Peyer's patch (tissue), 4 donors: ENCODE measurements around the gene UBP1. TPM values are rescaled to one million over a fixed set of nuclear protein-coding genes. Genes with fewer than 3 reads are reported as not detected.

ENCODE experiments used
- DNase-seq, 3 donors: peaks; one replicate each; pipeline ENCODE4 v3.0.0-alpha.2; 2017 to 2019
- H3K27ac ChIP-seq, 4 donors: fragments of 200-600 bp; sonication (generic); one replicate each; pipeline ENCODE4 v1.5.1; 2016 to 2019
- H3K27me3 ChIP-seq, 2 donors: fragments of 200-600 bp; sonication (generic); one replicate each; pipeline ENCODE4 v1.5.1; 2019
- H3K36me3 ChIP-seq, 3 donors: fragments of 200-600 bp; sonication (generic); one replicate each; pipeline ENCODE4 v1.5.1; 2016 to 2019
- H3K4me1 ChIP-seq, 4 donors: fragments of 200-600 bp; sonication (generic); one replicate each; pipeline ENCODE4 v1.5.1; 2016 to 2019
- H3K4me3 ChIP-seq, 4 donors: fragments of 200-600 bp; sonication (generic); 1 replicate in 3 of 4; 2 replicates in 1 of 4; pipeline ENCODE4 v1.5.1; 2016 to 2019; ENCODE audit warnings: mild to moderate bottlenecking in 1 of 4
- H3K9me3 ChIP-seq, 4 donors: fragments of 200-600 bp; sonication (generic); one replicate each; pipeline ENCODE4 v1.5.1; 2016 to 2019; ENCODE audit warnings: mild to moderate bottlenecking in 1 of 4
- POLR2A ChIP-seq, 2 donors: fragments of 450-650 bp; IDR thresholded peaks; one replicate each; pipeline ENCODE4 v1.5.1; 2017; ENCODE audit warnings: antibody characterized with exemption in 2 of 2, mild to moderate bottlenecking in 2 of 2, moderate library complexity in 2 of 2
- total RNA-seq, 4 donors: library from RNA; depleted of rRNA; stranded (reverse); fragments of >200 nt; gene quantifications; one replicate each; pipeline ENCODE4 v1.1.0, GENCODE V29; 2016
- TF ChIP-seq, protein P1 (sequence below), 6 experiments: fragments of 450-650 bp in 4 of 6; fragments of 200-600 bp in 2 of 6; sonication (generic) in 1 of 6; IDR thresholded peaks; one replicate each; pipeline ENCODE4 v1.5.1; 2017 to 2019; ENCODE audit warnings: antibody characterized with exemption in 6 of 6, mild to moderate bottlenecking in 3 of 6, moderate library complexity in 1 of 6

UBP1 gene
- total RNA-seq, 4 donors from 2014 or later, result 61.3 to 192 (median 77.0) TPM

DNA sequence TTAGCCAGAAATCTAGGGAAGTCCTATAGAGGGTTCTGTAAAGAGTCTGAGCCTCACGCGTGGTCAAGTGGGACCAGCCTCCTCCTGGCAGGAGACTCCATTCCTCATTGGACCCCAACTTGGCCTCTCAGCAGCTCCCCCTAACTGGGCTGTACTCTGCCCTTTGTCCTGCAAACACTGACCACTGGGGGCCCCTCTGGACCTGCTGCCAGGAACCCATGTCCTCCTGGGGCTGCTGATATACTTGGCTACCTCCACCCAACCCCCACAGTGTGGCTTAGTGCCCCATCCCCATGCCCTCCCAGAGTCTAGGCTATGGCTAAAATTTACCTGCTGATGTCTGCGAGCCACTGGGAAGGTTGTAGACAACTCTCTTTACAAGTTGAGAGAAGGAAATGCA lies 62.7 kb downstream of the UBP1 start:
- Histone ChIP-seq H3K9me3 (no peaks in the 10 kb centered on the region), H3K27me3 (no peaks in the 10 kb centered on the region), H3K4me1 (no peaks in the 10 kb centered on the region), H3K4me3 (no peak overlapping the region), H3K36me3 (no peaks in the 10 kb centered on the region), H3K27ac (no peak overlapping the region)
- no peak for DNase-seq
- TF ChIP-seq, protein P1, sequence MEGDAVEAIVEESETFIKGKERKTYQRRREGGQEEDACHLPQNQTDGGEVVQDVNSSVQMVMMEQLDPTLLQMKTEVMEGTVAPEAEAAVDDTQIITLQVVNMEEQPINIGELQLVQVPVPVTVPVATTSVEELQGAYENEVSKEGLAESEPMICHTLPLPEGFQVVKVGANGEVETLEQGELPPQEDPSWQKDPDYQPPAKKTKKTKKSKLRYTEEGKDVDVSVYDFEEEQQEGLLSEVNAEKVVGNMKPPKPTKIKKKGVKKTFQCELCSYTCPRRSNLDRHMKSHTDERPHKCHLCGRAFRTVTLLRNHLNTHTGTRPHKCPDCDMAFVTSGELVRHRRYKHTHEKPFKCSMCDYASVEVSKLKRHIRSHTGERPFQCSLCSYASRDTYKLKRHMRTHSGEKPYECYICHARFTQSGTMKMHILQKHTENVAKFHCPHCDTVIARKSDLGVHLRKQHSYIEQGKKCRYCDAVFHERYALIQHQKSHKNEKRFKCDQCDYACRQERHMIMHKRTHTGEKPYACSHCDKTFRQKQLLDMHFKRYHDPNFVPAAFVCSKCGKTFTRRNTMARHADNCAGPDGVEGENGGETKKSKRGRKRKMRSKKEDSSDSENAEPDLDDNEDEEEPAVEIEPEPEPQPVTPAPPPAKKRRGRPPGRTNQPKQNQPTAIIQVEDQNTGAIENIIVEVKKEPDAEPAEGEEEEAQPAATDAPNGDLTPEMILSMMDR (IDR thresholded peaks at IDR 0.05), result no peak
- TF ChIP-seq POLR2A (IDR thresholded peaks at IDR 0.05), result no peak

DNA sequence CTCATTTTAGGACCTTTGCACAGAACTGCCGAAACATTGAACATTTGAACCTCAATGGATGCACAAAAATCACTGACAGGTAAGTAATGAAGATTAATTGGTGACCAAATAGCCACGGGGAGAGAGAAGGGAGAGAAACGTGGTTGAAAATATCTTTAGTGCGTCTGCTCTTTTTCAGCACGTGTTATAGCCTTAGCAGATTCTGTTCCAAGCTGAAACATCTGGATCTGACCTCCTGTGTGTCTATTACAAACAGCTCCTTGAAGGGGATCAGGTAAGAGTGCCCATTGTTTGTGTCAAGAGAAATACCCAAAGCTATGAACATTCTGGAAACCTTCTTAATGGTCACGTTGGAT lies 67.1 kb downstream of the UBP1 start:
- no peak overlapping the region for H3K4me3 ChIP-seq
- no peak overlapping the region for H3K27ac ChIP-seq
- no peaks in the 10 kb centered on the region for H3K9me3 ChIP-seq
- no peak for TF ChIP-seq POLR2A (IDR thresholded peaks at IDR 0.05)
- TF ChIP-seq, protein P1 (IDR thresholded peaks at IDR 0.05), result no peak
- no peaks in the 10 kb centered on the region for H3K27me3 ChIP-seq
- DNase-seq, result no peak
- no peaks in the 10 kb centered on the region for H3K4me1 ChIP-seq
- no peaks in the 10 kb centered on the region for H3K36me3 ChIP-seq

DNA sequence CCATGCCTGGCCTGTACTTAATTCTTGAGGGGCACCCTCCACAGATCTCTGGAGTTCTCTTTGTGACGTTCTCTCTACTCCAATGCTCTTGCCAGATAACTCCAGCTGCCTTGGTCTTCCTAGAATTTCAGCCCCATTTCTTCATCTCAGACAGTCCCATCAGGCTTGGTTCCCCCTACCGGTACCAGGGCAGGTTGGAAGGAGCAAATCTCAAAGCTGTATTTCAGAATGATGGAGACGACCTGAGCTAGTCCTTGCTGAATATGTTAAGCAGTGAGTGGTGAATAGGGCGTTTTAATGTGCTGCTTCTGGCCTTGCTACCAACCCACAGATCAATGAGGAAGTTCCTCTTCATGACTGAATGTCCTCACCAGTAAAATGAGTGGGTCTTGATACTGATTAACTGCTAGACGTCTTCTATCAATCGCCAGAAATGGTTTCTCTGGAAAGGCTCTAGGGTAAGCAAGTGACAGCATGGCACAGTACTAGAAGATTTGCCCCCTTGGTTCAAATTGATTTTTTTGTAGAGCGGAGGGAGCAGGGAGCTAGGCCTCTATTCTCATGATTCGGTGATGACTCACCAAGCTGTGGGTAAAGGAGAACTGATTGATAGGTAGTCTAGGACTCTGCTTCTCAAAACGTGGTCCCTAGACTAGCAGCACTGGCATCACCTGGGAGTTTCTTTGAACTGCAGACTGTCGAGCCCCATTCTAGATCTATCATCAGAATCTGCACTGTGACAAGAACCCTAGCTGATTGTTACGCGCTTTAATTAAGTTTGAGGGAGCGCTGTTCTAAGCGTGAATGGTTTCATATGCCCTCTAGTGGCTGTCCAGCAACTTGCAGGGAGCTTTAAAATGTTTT lies 67.8 kb downstream of the UBP1 start:
- no peaks in the 10 kb centered on the region for H3K4me1 ChIP-seq
- no peaks in the 10 kb centered on the region for H3K36me3 ChIP-seq
- TF ChIP-seq, protein P1 (IDR thresholded peaks at IDR 0.05), result peak; percentile 66 to 93 (median 88)
- TF ChIP-seq POLR2A (IDR thresholded peaks at IDR 0.05), result no peak
- H3K4me3 ChIP-seq, result no peak overlapping the region
- peak in 1 of 3 donors; percentile 80 for DNase-seq
- no peaks in the 10 kb centered on the region for H3K27me3 ChIP-seq
- no peak overlapping the region for H3K27ac ChIP-seq
- H3K9me3 ChIP-seq, result no peaks in the 10 kb centered on the region

DNA sequence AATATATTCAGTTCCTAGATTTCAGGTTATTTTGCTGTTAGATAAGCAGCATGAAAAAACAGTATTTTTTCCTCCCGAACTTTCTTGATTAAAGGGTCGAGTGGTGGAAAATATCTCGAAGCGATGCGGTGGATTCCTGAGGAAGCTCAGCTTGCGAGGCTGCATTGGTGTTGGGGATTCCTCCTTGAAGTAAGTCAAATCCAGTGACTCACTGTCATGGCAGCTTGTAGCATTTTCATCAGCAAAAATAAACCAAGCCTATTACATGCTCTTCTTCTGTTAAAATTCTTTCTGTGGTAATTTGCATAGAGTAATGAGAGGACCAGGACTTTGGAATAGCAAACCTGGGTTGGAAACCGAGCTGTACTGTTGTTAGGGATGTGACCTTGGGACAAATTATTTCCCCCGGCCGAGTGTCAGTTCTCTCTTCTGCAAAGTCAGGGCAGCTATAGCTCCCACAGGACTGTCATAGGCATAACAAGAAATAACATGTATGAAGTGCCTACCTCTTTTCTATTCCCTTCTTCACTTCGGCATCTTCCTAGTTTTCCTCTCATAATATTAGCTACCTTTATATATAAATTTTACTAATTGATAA lies 75.6 kb downstream of the UBP1 start:
- no peak for DNase-seq
- Histone ChIP-seq H3K27ac (no peak overlapping the region), H3K36me3 (no peaks in the 10 kb centered on the region), H3K27me3 (no peaks in the 10 kb centered on the region), H3K4me3 (no peak overlapping the region), H3K9me3 (no peaks in the 10 kb centered on the region), H3K4me1 (no peaks in the 10 kb centered on the region)
- TF ChIP-seq POLR2A (IDR thresholded peaks at IDR 0.05), result no peak
- TF ChIP-seq, protein P1 (IDR thresholded peaks at IDR 0.05), result no peak

DNA sequence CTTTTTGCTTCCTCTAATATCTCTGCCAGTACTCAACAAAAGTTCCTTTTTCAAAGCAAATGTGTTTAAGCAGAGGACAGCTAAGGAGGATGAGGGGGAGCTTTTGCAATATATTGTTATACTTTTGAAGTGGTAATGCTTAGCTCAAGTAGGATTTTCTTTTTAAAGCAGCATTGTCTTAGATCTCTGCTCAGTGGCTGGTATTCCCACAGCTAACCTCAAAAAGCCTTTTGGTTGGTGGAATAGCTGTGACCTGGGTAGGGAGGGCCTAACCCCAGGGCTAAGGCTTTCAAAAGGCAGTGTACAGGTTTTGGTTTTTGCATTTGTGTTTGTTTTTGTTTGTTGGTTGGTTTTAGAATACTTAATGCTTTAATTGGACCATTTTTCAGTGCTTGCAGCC lies 76.1 kb downstream of the UBP1 start:
- Histone ChIP-seq H3K36me3 (no peaks in the 10 kb centered on the region), H3K27me3 (no peaks in the 10 kb centered on the region), H3K4me1 (no peaks in the 10 kb centered on the region), H3K9me3 (no peaks in the 10 kb centered on the region), H3K27ac (no peak overlapping the region), H3K4me3 (no peak overlapping the region)
- TF ChIP-seq, protein P1 (IDR thresholded peaks at IDR 0.05), result no peak
- TF ChIP-seq POLR2A (IDR thresholded peaks at IDR 0.05), result no peak
- no peak for DNase-seq
